Eye (tissue), 1 donor: ENCODE results near the gene RPSA.

ENCODE experiments used
- DNase-seq: peaks from one replicate; pipeline ENCODE4 v3.0.0-alpha.2; 2015

RPSA gene

DNA sequence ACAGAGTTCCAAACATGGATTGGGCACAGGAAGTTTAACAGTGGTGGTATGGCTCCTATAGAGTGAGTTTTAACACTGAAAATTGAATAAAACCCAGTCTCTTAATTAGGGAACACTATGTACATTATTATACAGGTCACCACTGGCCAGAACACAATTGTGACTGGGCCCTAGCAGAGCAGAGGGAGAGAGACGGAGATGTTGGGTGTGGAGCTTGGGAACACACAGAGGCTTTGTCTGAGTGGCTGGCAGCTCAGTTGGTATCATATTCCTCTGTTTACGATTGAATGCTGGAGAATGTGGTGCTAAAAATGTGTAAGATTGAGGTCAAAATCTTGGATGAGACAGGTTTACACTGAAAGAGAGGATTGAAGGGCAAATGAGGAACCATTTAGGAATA, 54.2 kb downstream of the RPSA start:
- no peak for DNase-seq
